HepG2 (cell line): ENCODE data around the gene TM9SF4. TPM values are rescaled to one million over a fixed set of nuclear protein-coding genes. Genes with fewer than 3 reads are reported as not detected.

ENCODE experiments used
- ATF7 ChIP-seq, 2 experiments: fragments of 450-650 bp in 1 of 2; sonication (generic) in 1 of 2; formaldehyde crosslinking in 1 of 2; IDR thresholded peaks; 2 replicates each; pipeline versions ENCODE4 v1.4.0 to v1.6.1; 2016 to 2020; ENCODE audit warnings: antibody characterized with exemption in 1 of 2, mild to moderate bottlenecking in 1 of 2, missing genetic modification reagents in 1 of 2
- DPF2 ChIP-seq: sonication (generic); formaldehyde crosslinking; IDR thresholded peaks from 2 replicates; pipeline ENCODE4 v1.4.0; 2020; ENCODE audit warnings: mild to moderate bottlenecking, low read depth, missing genetic modification reagents, borderline replicate concordance
- JUN ChIP-seq: sonication (generic); formaldehyde crosslinking; IDR thresholded peaks from 2 replicates; pipeline ENCODE4 v1.4.0; 2020; ENCODE audit warnings: mild to moderate bottlenecking, missing genetic modification reagents
- KAT2B ChIP-seq: fragments of 150-350 bp; IDR thresholded peaks from 2 replicates; pipeline ENCODE4 v1.6.1; 2014; ENCODE audit warnings: low read depth, low read length, borderline replicate concordance
- KAT8 ChIP-seq: IDR thresholded peaks from 2 replicates; pipeline ENCODE4 v1.6.1; 2016; ENCODE audit warnings: missing genetic modification reagents, missing compliant biosample characterization
- MAZ ChIP-seq, 2 experiments: sonication (generic) in 1 of 2; formaldehyde crosslinking in 1 of 2; IDR thresholded peaks; 2 replicates each; pipeline versions ENCODE4 v1.5.0 to v1.6.1; 2012 to 2020; ENCODE audit warnings: low read depth in 2 of 2, mild to moderate bottlenecking in 2 of 2, borderline replicate concordance in 1 of 2, improper control_type of control experiment in 1 of 2, low read length in 1 of 2, missing genetic modification reagents in 1 of 2, moderate library complexity in 1 of 2
- MIER3 ChIP-seq: IDR thresholded peaks from 2 replicates; pipeline ENCODE4 v1.6.1; 2016; ENCODE audit warnings: missing compliant biosample characterization, borderline replicate concordance
- MTA1 ChIP-seq: sonication (generic); formaldehyde crosslinking; IDR thresholded peaks from 2 replicates; pipeline ENCODE4 v1.4.0; 2020; ENCODE audit warnings: missing genetic modification reagents, mild to moderate bottlenecking, borderline replicate concordance
- MXD4 ChIP-seq: IDR thresholded peaks from 2 replicates; pipeline ENCODE4 v1.6.1; 2016; ENCODE audit warnings: mild to moderate bottlenecking, missing biosample characterization, missing genetic modification reagents
- SIX1 ChIP-seq: sonication (generic); formaldehyde crosslinking; IDR thresholded peaks from 2 replicates; pipeline ENCODE4 v1.4.0; 2020; ENCODE audit warnings: missing genetic modification reagents, borderline replicate concordance
- SMYD3 ChIP-seq: sonication (generic); formaldehyde crosslinking; IDR thresholded peaks from 2 replicates; pipeline ENCODE4 v1.8.1; 2023; ENCODE audit warnings: mild to moderate bottlenecking, missing genetic modification reagents
- TEAD3 ChIP-seq: optimal IDR thresholded peaks from 2 replicates; pipeline ENCODE3; 2016; ENCODE audit warnings: borderline replicate concordance
- ZFAT ChIP-seq: sonication (generic); formaldehyde crosslinking; conservative IDR thresholded peaks from 2 replicates; pipeline ENCODE4 v1.8.1; 2023; ENCODE audit warnings: missing genetic modification reagents, inconsistent platforms
- ZKSCAN5 ChIP-seq: sonication (generic); formaldehyde crosslinking; IDR thresholded peaks from 2 replicates; pipeline ENCODE4 v1.5.1; 2020; ENCODE audit warnings: mild to moderate bottlenecking, missing genetic modification reagents
- ZNF17 ChIP-seq: sonication (generic); formaldehyde crosslinking; IDR thresholded peaks from 2 replicates; pipeline ENCODE4 v1.5.0; 2020; ENCODE audit warnings: mild to moderate bottlenecking, missing genetic modification reagents
- ZNF224 ChIP-seq: sonication (generic); formaldehyde crosslinking; IDR thresholded peaks from 2 replicates; pipeline ENCODE4 v1.5.0; 2020; ENCODE audit warnings: mild to moderate bottlenecking, missing genetic modification reagents
- ZNF235 ChIP-seq: sonication (generic); formaldehyde crosslinking; IDR thresholded peaks from 2 replicates; pipeline ENCODE4 v1.8.1; 2023; ENCODE audit warnings: mild to moderate bottlenecking, missing genetic modification reagents, borderline replicate concordance
- ZNF343 ChIP-seq: sonication (generic); formaldehyde crosslinking; IDR thresholded peaks from 2 replicates; pipeline ENCODE4 v1.4.0; 2020; ENCODE audit warnings: mild to moderate bottlenecking, missing genetic modification reagents
- ZNF546 ChIP-seq: sonication (generic); formaldehyde crosslinking; conservative IDR thresholded peaks from 2 replicates; pipeline ENCODE4 v1.8.1; 2023; ENCODE audit warnings: mild to moderate bottlenecking, missing genetic modification reagents
- polyA plus RNA-seq, 8 experiments: library from polyadenylated mRNA; depleted of rRNA in 3 of 8; stranded (reverse) in 7 of 8; unstranded in 1 of 8; fragments of >200 nt; fragmentation: Illumina TruSeq in 4 of 8; extraction: Trizol in 4 of 8; gene quantifications; 2 replicates each; pipeline versions ENCODE4 v1.2.1 to v1.2.3, GENCODE V29; 2011 to 2016; ENCODE audit warnings: low read depth in 4 of 8, missing spikeins in 1 of 8, mixed read lengths in 1 of 8; ENCODE audit not compliant: insufficient read depth in 1 of 8
- total RNA-seq, 5 experiments: library from RNA; depleted of rRNA; stranded (reverse); fragments of >200 nt; fragmentation: Illumina TruSeq; extraction: Trizol; gene quantifications; 2 replicates each; pipeline ENCODE4 v1.2.3, GENCODE V29; 2016; ENCODE audit warnings: low read depth in 1 of 5
- TF ChIP-seq, protein P1 (sequence below): sonication (generic); formaldehyde crosslinking; IDR thresholded peaks from 2 replicates; pipeline ENCODE4 v1.5.1; 2020; ENCODE audit warnings: mild to moderate bottlenecking, missing genetic modification reagents, borderline replicate concordance
- TF ChIP-seq, protein P2 (sequence below): sonication (generic); formaldehyde crosslinking; IDR thresholded peaks from 2 replicates; pipeline ENCODE4 v1.5.1; 2020; ENCODE audit warnings: mild to moderate bottlenecking, moderate library complexity, missing genetic modification reagents
- TF ChIP-seq, protein P3 (sequence below): IDR thresholded peaks from 2 replicates; pipeline ENCODE4 v1.6.1; 2016; ENCODE audit warnings: mild to moderate bottlenecking, missing biosample characterization, missing genetic modification reagents

The TM9SF4 gene
- total and polyA plus RNA-seq, 2 of the 13 experiments (the other 11 are each of a cell fraction or from before 2014, with no cell fraction given): 53.5 to 171 TPM

DNA sequence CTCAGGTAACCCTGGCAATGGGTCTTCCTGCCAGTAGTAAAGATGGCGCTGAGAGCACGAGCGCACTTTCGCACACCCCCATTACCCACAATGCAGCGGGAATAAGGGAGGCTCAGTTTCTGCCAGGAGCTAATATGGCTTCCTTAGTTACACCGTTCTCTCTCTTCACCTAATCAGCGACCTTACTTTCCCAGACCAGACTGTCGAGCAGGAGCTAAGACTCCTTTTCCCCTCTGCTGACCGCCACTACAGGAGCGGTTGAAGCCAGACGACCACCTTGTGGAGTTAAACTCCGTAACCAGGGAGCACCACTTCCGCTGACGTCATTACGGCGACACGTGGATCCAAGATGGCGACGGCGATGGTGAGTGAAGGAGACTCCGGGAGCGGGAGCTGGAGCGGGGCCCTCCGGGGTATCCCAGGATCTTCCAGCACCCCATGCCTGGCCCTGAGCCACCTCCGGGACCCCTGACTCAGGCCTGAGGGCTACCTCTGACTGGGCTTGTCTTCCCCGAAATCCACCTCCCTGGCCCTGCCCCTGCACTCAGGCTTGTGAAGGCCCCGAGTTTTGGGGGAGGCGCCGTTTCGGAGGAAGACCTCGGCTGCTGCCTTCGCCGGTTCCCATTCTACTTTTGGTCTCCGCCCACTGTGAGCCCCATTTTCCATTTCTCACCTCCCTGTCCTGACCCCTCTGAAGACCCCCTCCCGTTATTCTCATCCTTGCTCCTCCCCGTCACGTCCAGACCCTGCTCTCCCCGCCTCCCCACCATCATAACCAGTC is at the start of gene TM9SF4 (continued):
- TF ChIP-seq, protein P1, sequence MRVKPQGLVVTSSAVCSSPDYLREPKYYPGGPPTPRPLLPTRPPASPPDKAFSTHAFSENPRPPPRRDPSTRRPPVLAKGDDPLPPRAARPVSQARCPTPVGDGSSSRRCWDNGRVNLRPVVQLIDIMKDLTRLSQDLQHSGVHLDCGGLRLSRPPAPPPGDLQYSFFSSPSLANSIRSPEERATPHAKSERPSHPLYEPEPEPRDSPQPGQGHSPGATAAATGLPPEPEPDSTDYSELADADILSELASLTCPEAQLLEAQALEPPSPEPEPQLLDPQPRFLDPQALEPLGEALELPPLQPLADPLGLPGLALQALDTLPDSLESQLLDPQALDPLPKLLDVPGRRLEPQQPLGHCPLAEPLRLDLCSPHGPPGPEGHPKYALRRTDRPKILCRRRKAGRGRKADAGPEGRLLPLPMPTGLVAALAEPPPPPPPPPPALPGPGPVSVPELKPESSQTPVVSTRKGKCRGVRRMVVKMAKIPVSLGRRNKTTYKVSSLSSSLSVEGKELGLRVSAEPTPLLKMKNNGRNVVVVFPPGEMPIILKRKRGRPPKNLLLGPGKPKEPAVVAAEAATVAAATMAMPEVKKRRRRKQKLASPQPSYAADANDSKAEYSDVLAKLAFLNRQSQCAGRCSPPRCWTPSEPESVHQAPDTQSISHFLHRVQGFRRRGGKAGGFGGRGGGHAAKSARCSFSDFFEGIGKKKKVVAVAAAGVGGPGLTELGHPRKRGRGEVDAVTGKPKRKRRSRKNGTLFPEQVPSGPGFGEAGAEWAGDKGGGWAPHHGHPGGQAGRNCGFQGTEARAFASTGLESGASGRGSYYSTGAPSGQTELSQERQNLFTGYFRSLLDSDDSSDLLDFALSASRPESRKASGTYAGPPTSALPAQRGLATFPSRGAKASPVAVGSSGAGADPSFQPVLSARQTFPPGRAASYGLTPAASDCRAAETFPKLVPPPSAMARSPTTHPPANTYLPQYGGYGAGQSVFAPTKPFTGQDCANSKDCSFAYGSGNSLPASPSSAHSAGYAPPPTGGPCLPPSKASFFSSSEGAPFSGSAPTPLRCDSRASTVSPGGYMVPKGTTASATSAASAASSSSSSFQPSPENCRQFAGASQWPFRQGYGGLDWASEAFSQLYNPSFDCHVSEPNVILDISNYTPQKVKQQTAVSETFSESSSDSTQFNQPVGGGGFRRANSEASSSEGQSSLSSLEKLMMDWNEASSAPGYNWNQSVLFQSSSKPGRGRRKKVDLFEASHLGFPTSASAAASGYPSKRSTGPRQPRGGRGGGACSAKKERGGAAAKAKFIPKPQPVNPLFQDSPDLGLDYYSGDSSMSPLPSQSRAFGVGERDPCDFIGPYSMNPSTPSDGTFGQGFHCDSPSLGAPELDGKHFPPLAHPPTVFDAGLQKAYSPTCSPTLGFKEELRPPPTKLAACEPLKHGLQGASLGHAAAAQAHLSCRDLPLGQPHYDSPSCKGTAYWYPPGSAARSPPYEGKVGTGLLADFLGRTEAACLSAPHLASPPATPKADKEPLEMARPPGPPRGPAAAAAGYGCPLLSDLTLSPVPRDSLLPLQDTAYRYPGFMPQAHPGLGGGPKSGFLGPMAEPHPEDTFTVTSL: no peak
- TF ChIP-seq TEAD3 (peak; percentile 37), ATF7 (IDR thresholded peaks at IDR 0.05) (peak; percentile 100), ATF7 (CRISPR knock-in tag; IDR thresholded peaks at IDR 0.05) (peak; percentile 100), KAT2B (no peak), ZNF546 (CRISPR knock-in tag) (peak; percentile 87), JUN (peak; percentile 96), SIX1 (peak; percentile 53), ZNF343 (CRISPR knock-in tag) (peak; percentile 97), MTA1 (CRISPR knock-in tag) (peak; percentile 92), MAZ (IDR thresholded peaks at IDR 0.05; ENCODE audit: borderline replicate concordance, low read depth, low read length) (peak; percentile 95; the same call in 1 of the 2 replicates), MAZ (CRISPR knock-in tag; IDR thresholded peaks at IDR 0.05; ENCODE audit: low read depth) (peak; percentile 64), ZFAT (0 out of 2 replicates have a peak, but pooled peaks have one; percentile 85), MIER3 (peak; percentile 89), ZKSCAN5 (CRISPR knock-in tag) (no peak; the same call in 1 of the 2 replicates), SMYD3 (CRISPR knock-in tag) (no peak), ZNF235 (CRISPR knock-in tag) (no peak), ZNF17 (CRISPR knock-in tag) (no peak), KAT8 (CRISPR knock-in tag) (peak; percentile 98), DPF2 (CRISPR knock-in tag) (no peak), ZNF224 (CRISPR knock-in tag) (peak; percentile 98), MXD4 (peak; percentile 89)
- TF ChIP-seq, protein P2, sequence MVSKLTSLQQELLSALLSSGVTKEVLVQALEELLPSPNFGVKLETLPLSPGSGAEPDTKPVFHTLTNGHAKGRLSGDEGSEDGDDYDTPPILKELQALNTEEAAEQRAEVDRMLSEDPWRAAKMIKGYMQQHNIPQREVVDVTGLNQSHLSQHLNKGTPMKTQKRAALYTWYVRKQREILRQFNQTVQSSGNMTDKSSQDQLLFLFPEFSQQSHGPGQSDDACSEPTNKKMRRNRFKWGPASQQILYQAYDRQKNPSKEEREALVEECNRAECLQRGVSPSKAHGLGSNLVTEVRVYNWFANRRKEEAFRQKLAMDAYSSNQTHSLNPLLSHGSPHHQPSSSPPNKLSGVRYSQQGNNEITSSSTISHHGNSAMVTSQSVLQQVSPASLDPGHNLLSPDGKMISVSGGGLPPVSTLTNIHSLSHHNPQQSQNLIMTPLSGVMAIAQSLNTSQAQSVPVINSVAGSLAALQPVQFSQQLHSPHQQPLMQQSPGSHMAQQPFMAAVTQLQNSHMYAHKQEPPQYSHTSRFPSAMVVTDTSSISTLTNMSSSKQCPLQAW (CRISPR knock-in tag): peak; percentile 94
- TF ChIP-seq, protein P3, sequence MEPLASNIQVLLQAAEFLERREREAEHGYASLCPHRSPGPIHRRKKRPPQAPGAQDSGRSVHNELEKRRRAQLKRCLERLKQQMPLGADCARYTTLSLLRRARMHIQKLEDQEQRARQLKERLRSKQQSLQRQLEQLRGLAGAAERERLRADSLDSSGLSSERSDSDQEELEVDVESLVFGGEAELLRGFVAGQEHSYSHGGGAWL: peak; percentile 94
